Neural crest cell (in vitro differentiated cells): Measurements from ENCODE around the gene IBTK. TPM values are rescaled to one million over a fixed set of nuclear protein-coding genes. Genes with fewer than 3 reads are reported as not detected.
"Not testable (repeated sequence)": the region's sequence is repeated elsewhere in the genome, so short reads cannot be mapped to it uniquely, and the experiment has no call there.

ENCODE experiments used
- DNase-seq: peaks from one replicate; pipeline ENCODE4 v3.0.0; 2021; ENCODE audit warnings: low read depth, mixed read lengths, low spot score
- H3K27ac Mint-ChIP-seq: one replicate; pipeline ENCODE4 v1.8.0; 2021; ENCODE audit warnings: mild to moderate bottlenecking, mixed read lengths; ENCODE audit not compliant: unreplicated experiment
- H3K27me3 Mint-ChIP-seq: 2 replicates; pipeline ENCODE4 v1.8.0; 2021; ENCODE audit warnings: low read depth, mild to moderate bottlenecking, mixed read lengths
- H3K36me3 Mint-ChIP-seq: 2 replicates; pipeline ENCODE4 v1.8.0; 2021; ENCODE audit warnings: low read depth, mild to moderate bottlenecking, mixed read lengths
- H3K4me1 Mint-ChIP-seq: 2 replicates; pipeline ENCODE4 v1.8.0; 2021; ENCODE audit warnings: mixed read lengths
- H3K4me3 Mint-ChIP-seq: one replicate; pipeline ENCODE4 v1.8.0; 2021; ENCODE audit warnings: mild to moderate bottlenecking, mixed read lengths
- H3K9me3 Mint-ChIP-seq: 2 replicates; pipeline ENCODE4 v1.8.0; 2021; ENCODE audit warnings: mixed read lengths
- CTCF ChIP-seq: fragments of 200-600 bp; sonication (generic); conservative IDR thresholded peaks from 2 replicates; pipeline ENCODE4 v1.5.0; 2021; ENCODE audit warnings: antibody characterized with exemption, mild to moderate bottlenecking
- total RNA-seq: library from RNA; stranded (reverse); gene quantifications from 2 replicates; pipeline ENCODE4 v1.2.1, GENCODE V29; 2021

The IBTK gene
- total RNA-seq, 1 donor from 2014 or later: 26.5 TPM

- Mint-ChIP-seq H3K27me3 (no peaks in the 10 kb centered on the region), H3K36me3 (no peaks in the 10 kb centered on the region), H3K27ac (no peak overlapping the region), H3K9me3 (peaks cover 6% of the 10 kb centered on the region), H3K4me3 (no peak overlapping the region), H3K4me1 (no peaks in the 10 kb centered on the region)
- no peak for DNase-seq
- no peak for TF ChIP-seq CTCF
These were observed 109.3 kb downstream of the IBTK start for GRCh38 chr6:82138075-82138791.

- Mint-ChIP-seq H3K27ac (no peak overlapping the region), H3K4me1 (no peaks in the 10 kb centered on the region), H3K27me3 (no peaks in the 10 kb centered on the region), H3K36me3 (peaks cover 4% of the 10 kb centered on the region), H3K9me3 (peaks cover 3% of the 10 kb centered on the region), H3K4me3 (no peak overlapping the region)
- DNase-seq: no peak
- TF ChIP-seq CTCF: no peak
These were observed 116.1 kb downstream of the IBTK start for GRCh38 chr6:82131441-82131840.

- H3K36me3 Mint-ChIP-seq: peaks cover 4% of the 10 kb centered on the region
- no peak overlapping the region for H3K27ac Mint-ChIP-seq
- no peak overlapping the region for H3K4me3 Mint-ChIP-seq
- H3K27me3 Mint-ChIP-seq: no peaks in the 10 kb centered on the region
- H3K9me3 Mint-ChIP-seq: peaks cover 3% of the 10 kb centered on the region
- H3K4me1 Mint-ChIP-seq: no peaks in the 10 kb centered on the region
- TF ChIP-seq CTCF: no peak
- DNase-seq: no peak
These were observed 117.7 kb downstream of the IBTK start for GRCh38 chr6:82129797-82130196.

- H3K27me3 Mint-ChIP-seq, H3K27ac Mint-ChIP-seq, H3K4me3 Mint-ChIP-seq, H3K36me3 Mint-ChIP-seq, H3K9me3 Mint-ChIP-seq, DNase-seq, H3K4me1 Mint-ChIP-seq: not testable (repeated sequence)
These were observed 118.6 kb downstream of the IBTK start for GRCh38 chr6:82128973-82129372.

- H3K36me3 Mint-ChIP-seq: peaks cover 4% of the 10 kb centered on the region
- H3K27ac Mint-ChIP-seq: no peak overlapping the region
- H3K9me3 Mint-ChIP-seq: peaks cover 3% of the 10 kb centered on the region
- no peak overlapping the region for H3K4me3 Mint-ChIP-seq
- H3K4me1 Mint-ChIP-seq: no peaks in the 10 kb centered on the region
- no peak for TF ChIP-seq CTCF
- DNase-seq: no peak
- H3K27me3 Mint-ChIP-seq: no peaks in the 10 kb centered on the region
These were observed 123.9 kb downstream of the IBTK start for GRCh38 chr6:82123632-82124031.

Other genes starting within 250 kb of the IBTK start
- 21.4 and 22.5 TPM in 2 replicates for gene TPBG, start 116.1 kb upstream of the IBTK start, total RNA-seq